22Rv1 (cell line): Measurements from ENCODE around the gene ARFGAP2.

Source experiments
- ZFX ChIP-seq: fragments of 450-650 bp; IDR thresholded peaks from 2 replicates; pipeline ENCODE4 v1.6.1; 2017; ENCODE audit warnings: antibody characterized with exemption, borderline replicate concordance
- TF ChIP-seq, protein P1 (sequence below): fragments of 450-650 bp; IDR thresholded peaks from 2 replicates; pipeline ENCODE4 v1.5.1; 2017; ENCODE audit warnings: mild to moderate bottlenecking

DNA sequence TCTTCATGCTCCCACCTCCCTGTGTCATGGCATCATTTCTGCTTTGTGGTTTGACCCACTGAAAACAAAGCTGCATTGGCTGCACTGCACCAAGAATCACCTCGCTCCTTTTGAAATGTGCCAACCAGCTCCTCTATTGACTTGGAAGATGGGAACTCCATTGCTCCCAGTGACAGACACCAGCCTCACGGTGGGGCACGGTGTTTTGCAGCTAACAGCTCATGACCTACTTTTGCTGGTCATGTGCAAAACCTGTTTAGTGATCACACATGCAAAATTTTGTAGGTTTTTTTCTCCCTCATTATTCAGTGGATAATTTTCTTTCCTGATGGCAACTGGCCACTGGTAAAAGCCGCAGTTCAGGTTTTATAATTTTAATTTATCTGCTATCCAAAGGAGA is 36.8 kb downstream of the ARFGAP2 start:
- TF ChIP-seq ZFX = no peak
- TF ChIP-seq, protein P1, sequence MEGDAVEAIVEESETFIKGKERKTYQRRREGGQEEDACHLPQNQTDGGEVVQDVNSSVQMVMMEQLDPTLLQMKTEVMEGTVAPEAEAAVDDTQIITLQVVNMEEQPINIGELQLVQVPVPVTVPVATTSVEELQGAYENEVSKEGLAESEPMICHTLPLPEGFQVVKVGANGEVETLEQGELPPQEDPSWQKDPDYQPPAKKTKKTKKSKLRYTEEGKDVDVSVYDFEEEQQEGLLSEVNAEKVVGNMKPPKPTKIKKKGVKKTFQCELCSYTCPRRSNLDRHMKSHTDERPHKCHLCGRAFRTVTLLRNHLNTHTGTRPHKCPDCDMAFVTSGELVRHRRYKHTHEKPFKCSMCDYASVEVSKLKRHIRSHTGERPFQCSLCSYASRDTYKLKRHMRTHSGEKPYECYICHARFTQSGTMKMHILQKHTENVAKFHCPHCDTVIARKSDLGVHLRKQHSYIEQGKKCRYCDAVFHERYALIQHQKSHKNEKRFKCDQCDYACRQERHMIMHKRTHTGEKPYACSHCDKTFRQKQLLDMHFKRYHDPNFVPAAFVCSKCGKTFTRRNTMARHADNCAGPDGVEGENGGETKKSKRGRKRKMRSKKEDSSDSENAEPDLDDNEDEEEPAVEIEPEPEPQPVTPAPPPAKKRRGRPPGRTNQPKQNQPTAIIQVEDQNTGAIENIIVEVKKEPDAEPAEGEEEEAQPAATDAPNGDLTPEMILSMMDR = no peak
